Measurements from ENCODE around the gene DENND4B. TPM values are rescaled to one million over a fixed set of nuclear protein-coding genes. Genes with fewer than 3 reads are reported as not detected.

The DENND4B gene
- polyA plus RNA-seq, 1 donor from 2014 or later, result 36.3 TPM

DNA sequence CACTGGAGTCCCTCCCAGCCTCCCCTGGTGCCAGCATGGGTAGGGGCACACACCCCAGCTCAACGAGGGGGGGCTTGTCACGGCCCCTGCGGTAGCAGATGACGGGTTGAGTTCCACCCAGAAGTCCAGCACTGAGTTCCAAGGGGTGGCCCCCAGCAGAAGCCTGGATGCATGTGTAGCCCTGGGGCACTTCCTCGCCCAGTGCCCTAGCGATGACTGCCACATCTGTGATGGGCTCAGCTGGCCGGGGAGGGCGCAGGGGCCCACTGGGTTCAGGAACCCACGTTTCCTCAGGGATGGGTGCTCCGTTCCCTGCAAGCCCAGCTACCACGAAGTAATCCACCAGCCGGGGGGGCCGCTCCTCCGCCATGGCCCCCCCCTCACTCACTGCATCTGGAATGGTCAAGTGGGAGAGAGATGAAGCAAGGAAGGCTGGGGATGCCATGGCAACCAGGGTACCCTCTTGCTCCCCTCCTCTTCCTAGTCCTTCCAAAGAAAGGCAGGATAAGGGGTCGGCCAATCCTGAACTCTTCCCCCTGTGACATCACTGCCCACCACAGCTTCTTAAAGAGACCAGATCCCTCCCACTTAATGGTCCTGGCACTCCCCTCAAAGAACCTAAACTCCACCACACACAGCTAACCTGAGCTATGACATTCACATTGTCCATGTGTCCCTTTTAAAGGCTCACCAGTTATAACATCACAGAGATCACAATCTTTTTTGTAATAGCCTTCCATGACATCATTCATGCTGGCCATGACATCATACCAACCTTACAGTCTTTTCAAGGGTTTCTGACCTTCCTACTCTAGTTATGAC lies 2.3 kb downstream of the DENND4B start:
- H3K27ac Mint-ChIP-seq, result peak overlapping the region; percentile 98 to 100 (median 99)
- H3K36me3 Mint-ChIP-seq, result peaks cover 6% of the 10 kb centered on the region
- peaks cover 19 to 27% (median 20%) of the 10 kb centered on the region in 3 donors for H3K4me1 Mint-ChIP-seq
- peak overlapping the region; percentile 91 to 99 (median 96) for H3K4me3 Mint-ChIP-seq
- H3K9me3 Mint-ChIP-seq, result no peaks in the 10 kb centered on the region
- no peaks in the 10 kb centered on the region for H3K27me3 Mint-ChIP-seq

DNA sequence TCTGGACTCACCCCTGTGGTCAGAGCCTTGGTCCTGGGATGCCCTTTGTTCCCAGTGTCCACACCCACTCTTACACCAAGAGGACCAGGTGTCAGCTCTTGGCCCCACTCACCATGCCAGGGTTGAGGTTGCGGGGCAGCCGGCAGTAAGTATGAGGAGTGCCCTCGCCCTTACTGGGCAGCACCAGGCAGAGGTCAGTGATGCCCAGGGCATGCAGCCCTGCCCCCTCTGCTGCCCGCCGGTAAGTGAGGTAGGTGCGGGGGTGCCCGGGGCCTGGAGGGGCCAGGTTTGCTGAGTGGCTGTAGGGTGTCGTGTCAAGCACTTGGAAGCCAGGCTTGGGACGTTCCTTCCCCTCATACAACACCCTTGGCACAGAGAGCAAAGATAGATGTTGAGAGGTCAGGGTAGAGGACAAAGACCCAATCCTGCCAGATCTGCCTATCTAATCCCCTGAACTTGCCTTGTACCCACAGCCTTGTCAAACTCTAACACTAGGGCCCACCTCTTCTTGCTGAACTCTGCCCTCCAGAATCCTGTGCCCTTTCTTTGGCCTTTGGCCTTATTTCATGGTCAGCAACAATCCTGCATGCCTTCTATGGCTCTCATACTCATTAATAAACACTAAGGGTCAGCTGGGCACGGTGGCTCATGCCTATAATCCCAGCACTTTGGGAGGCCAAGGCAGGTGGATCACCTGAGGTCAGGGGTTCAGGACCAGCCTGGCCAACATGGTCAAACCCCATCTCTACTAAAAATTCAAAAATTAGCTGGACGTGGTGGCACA lies 3.6 kb downstream of the DENND4B start:
- Mint-ChIP-seq H3K27me3 (no peaks in the 10 kb centered on the region), H3K4me3 (peak overlapping the region in 3 of 4 donors; percentile 94 to 99 (median 98)), H3K4me1 (peaks cover 19 to 26% (median 22%) of the 10 kb centered on the region in 3 donors), H3K9me3 (no peaks in the 10 kb centered on the region), H3K27ac (peak overlapping the region in 2 of 3 donors; percentile 45 to 98), H3K36me3 (peaks cover 6% of the 10 kb centered on the region)

DNA sequence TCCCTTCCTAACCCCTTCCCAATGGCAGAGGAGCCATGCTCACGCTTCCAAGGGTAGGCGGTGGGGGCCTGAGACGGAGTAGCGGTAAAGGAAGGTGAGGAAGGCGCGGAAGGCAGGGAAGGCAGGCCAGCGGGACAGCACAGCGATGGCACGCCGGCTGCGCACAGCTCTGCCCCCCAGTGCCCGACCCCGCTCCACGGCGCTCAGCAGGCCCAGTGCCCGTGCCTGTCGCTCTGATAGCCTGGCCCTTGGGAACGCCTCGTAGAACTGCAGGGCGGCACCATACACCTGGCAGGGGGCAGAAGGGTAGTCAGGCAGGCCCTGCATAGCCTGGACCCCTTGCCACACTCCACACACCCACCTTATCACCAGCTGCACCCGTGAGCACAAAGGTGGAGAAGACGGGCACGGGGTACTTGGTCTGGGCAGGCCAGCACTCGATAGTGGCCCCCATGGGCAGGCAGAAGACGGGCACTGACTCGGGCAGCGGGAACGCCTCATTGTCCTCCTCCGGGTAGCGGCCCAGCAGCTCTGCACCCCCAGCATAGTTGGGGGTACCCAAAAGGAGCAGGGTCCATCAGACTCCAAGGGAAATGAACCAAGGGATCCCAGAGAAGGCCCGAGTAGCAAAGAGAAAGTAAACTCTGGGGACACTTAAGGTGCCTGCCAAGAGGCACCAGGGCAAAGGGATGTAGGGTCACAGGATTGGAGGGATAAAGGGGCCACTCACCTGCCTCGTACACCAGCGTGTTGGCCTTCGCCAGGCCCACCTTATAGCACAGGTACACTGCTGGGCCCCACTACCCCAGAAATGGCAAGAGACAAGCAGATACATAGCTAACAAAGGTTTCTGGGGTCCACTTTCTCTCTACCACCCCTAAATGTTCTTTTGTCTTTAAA lies 4.4 kb downstream of the DENND4B start:
- Mint-ChIP-seq H3K4me3 (peak overlapping the region in 2 of 4 donors; percentile 84 to 94), H3K9me3 (no peaks in the 10 kb centered on the region), H3K27me3 (no peaks in the 10 kb centered on the region), H3K36me3 (peaks cover 6% of the 10 kb centered on the region), H3K27ac (peak overlapping the region; percentile 59 to 98 (median 62)), H3K4me1 (peaks cover 17 to 26% (median 20%) of the 10 kb centered on the region in 3 donors)

DNA sequence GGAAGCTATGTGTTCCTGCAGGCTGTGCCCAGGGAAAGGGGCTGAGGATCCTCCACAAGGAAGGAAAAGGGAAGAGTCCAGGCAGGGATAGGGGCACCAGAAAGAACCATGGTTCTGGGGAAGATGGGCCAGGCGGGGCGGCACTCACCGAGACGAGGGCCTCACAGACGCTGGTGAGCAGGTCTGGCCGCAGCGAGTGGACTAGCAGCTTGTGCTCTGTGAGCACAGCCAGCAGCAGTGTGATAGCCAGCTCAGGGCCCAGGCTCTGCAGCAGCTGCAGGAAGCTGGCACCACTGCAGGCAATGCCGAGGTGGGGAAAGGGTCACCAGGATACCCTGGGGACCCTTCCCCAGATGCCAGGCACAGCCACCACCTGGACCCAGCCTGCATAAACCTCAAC lies 5.8 kb downstream of the DENND4B start:
- peak overlapping the region in 2 of 4 donors; percentile 47 to 53 for H3K4me3 Mint-ChIP-seq

GRCh38 chr1:153939476-153939875 lies 7.0 kb downstream of the DENND4B start:
- H3K4me1 Mint-ChIP-seq, result peaks cover 11 to 23% (median 17%) of the 10 kb centered on the region in 3 donors
- no peaks in the 10 kb centered on the region for H3K9me3 Mint-ChIP-seq
- H3K36me3 Mint-ChIP-seq, result peaks cover 7% of the 10 kb centered on the region
- peak overlapping the region in 1 of 4 donors; percentile 53 for H3K4me3 Mint-ChIP-seq
- H3K27ac Mint-ChIP-seq, result peak overlapping the region in 1 of 3 donors; percentile 5
- H3K27me3 Mint-ChIP-seq, result no peaks in the 10 kb centered on the region

More for the DNA sequence above, 5.8 kb downstream of the DENND4B start:
- peaks cover 9% of the 10 kb centered on the region for H3K36me3 Mint-ChIP-seq
- no peaks in the 10 kb centered on the region for H3K27me3 Mint-ChIP-seq
- H3K4me1 Mint-ChIP-seq, result peaks cover 14 to 24% (median 19%) of the 10 kb centered on the region in 3 donors
- no peaks in the 10 kb centered on the region for H3K9me3 Mint-ChIP-seq
- H3K27ac Mint-ChIP-seq, result peak overlapping the region in 2 of 3 donors; percentile 88

GRCh38 chr1:153938996-153939395 lies 7.5 kb downstream of the DENND4B start:
- no peaks in the 10 kb centered on the region for H3K27me3 Mint-ChIP-seq
- peaks cover 5% of the 10 kb centered on the region for H3K36me3 Mint-ChIP-seq
- peak overlapping the region in 1 of 3 donors; percentile 5 for H3K27ac Mint-ChIP-seq
- H3K4me3 Mint-ChIP-seq, result no peak overlapping the region
- H3K9me3 Mint-ChIP-seq, result no peaks in the 10 kb centered on the region
- H3K4me1 Mint-ChIP-seq, result peaks cover 9 to 21% (median 14%) of the 10 kb centered on the region in 3 donors

DNA sequence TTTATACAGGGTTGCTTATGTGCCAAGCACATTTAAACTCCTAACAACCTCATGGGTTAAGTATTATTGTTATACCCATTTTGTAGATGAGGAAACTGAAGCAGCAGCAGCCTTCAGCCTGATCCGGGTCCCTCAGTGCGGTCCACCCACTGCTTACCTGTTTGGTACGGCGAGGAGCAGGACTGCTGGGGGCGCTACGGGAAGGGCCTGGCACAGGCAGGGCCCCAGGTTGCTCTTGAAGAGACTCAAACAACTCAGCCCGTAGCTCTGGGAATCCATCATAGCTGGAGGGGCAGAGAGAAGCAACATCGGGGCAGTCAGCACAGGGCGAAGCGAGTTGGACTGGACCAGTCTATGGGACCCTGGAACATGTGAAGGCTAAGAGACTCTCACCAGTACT lies 9.2 kb downstream of the DENND4B start:
- H3K36me3 Mint-ChIP-seq, result peaks cover 3% of the 10 kb centered on the region
- peak overlapping the region in 2 of 3 donors; percentile 23 to 64 for H3K27ac Mint-ChIP-seq
- H3K4me3 Mint-ChIP-seq, result peak overlapping the region in 1 of 4 donors; percentile 45
- no peaks in the 10 kb centered on the region for H3K9me3 Mint-ChIP-seq
- peaks cover 6 to 9% (median 8%) of the 10 kb centered on the region in 3 donors for H3K4me1 Mint-ChIP-seq
- no peaks in the 10 kb centered on the region for H3K27me3 Mint-ChIP-seq

DNA sequence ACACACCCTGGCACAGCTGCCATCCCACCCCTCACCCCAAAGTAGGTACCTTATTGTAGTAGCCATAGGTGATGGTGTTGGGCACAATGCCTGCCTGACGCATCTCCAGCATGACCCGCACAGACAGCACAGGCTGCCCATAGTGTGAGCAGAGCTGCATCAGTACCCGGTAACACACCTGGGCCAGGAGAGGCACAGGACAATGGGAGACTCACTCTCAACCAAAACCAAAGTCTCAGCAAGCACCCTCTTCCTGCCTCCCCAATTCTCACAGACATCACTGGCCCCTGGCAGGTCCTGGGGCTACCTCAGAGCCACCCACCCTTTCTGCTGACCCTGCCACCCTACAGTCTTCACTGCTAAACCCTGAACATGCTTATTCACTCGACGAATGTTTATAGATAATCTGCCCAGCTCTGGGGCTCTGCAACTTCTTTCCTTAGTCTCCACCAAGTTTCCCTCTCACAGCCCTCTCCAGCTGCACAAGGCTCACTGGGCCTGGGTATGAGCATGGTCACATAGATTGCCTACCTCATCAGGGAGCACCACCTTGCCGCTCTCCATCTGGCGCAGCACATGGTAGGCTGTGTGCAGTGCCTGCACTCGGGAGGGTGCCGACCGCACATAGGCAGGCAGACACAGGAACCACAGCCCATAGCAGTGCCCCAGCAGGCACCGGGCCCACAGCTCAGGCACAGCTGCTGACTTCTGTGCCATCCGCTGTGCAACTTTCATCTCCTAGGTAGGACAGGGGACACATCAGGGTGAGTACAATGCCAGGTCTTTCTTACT lies 10.3 kb downstream of the DENND4B start:
- H3K27me3 Mint-ChIP-seq, result no peaks in the 10 kb centered on the region
- H3K9me3 Mint-ChIP-seq, result no peaks in the 10 kb centered on the region
- H3K4me3 Mint-ChIP-seq, result peak overlapping the region in 2 of 4 donors; percentile 8 to 57
- H3K27ac Mint-ChIP-seq, result peak overlapping the region in 2 of 3 donors; percentile 39 to 64
- peaks cover 4 to 8% (median 7%) of the 10 kb centered on the region in 3 donors for H3K4me1 Mint-ChIP-seq
- peaks cover 3% of the 10 kb centered on the region for H3K36me3 Mint-ChIP-seq

DNA sequence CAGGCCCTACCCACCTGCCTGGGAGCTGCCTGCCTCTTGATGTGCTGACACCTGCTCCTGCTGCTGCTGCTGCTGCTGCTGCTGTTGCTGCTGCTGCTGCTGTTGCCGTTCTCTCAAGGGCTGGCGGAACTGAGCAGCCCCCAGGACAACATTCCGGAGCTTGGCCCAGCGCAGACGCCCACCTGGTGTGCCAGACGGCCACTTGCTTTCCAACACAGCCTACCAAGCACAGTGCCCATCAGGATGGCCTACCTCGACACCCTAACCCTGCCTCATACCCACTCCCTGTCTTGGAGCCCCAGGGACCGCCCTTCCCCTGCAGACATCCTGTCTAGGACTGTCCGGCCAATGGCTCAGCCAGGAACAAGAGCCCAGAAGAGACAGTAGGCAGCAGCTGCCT lies 11.8 kb downstream of the DENND4B start:
- no peaks in the 10 kb centered on the region for H3K9me3 Mint-ChIP-seq
- H3K4me1 Mint-ChIP-seq, result peaks cover 1 to 8% (median 3%) of the 10 kb centered on the region in 3 donors
- H3K4me3 Mint-ChIP-seq, result no peak overlapping the region
- peaks cover 3% of the 10 kb centered on the region for H3K36me3 Mint-ChIP-seq
- no peak overlapping the region for H3K27ac Mint-ChIP-seq
- H3K27me3 Mint-ChIP-seq, result no peaks in the 10 kb centered on the region

GRCh38 chr1:153933955-153934354 lies 12.6 kb downstream of the DENND4B start:
- Mint-ChIP-seq H3K9me3 (no peaks in the 10 kb centered on the region), H3K4me3 (no peak overlapping the region), H3K36me3 (peaks cover 5% of the 10 kb centered on the region), H3K27ac (no peak overlapping the region), H3K27me3 (no peaks in the 10 kb centered on the region), H3K4me1 (peaks cover 0 to 8% (median 3%) of the 10 kb centered on the region in 3 donors)

GRCh38 chr1:153933430-153933829 lies 13.1 kb downstream of the DENND4B start:
- H3K9me3 Mint-ChIP-seq, result no peaks in the 10 kb centered on the region
- H3K27ac Mint-ChIP-seq, result no peak overlapping the region
- peaks cover 1 to 6% (median 5%) of the 10 kb centered on the region in 3 donors for H3K4me1 Mint-ChIP-seq
- H3K4me3 Mint-ChIP-seq, result no peak overlapping the region
- peaks cover 5% of the 10 kb centered on the region for H3K36me3 Mint-ChIP-seq
- H3K27me3 Mint-ChIP-seq, result no peaks in the 10 kb centered on the region

- Mint-ChIP-seq H3K9me3 (no peaks in the 10 kb centered on the region), H3K27ac (no peak overlapping the region)
Measured at GRCh38 chr1:153932156-153933131, 14.1 kb downstream of the DENND4B start.

More at GRCh38 chr1:153932156-153933131, 14.1 kb downstream of the DENND4B start:
- Mint-ChIP-seq H3K36me3 (peaks cover 5% of the 10 kb centered on the region), H3K4me1 (peaks cover 3 to 11% (median 6%) of the 10 kb centered on the region in 3 donors), H3K27me3 (no peaks in the 10 kb centered on the region), H3K4me3 (no peak overlapping the region)
